CD4-positive, alpha-beta T cell treated with Interleukin-12 subunit alpha and Interleukin-12 subunit beta, for 1 hour (primary cell): ENCODE results near the gene KASH5.
"Not testable (repeated sequence)": the region's sequence is repeated elsewhere in the genome, so short reads cannot be mapped to it uniquely, and the experiment has no call there.

Source experiments
- DNase-seq: peaks from one replicate; pipeline ENCODE4 v3.0.0-alpha.2; 2020

KASH5 gene

DNA sequence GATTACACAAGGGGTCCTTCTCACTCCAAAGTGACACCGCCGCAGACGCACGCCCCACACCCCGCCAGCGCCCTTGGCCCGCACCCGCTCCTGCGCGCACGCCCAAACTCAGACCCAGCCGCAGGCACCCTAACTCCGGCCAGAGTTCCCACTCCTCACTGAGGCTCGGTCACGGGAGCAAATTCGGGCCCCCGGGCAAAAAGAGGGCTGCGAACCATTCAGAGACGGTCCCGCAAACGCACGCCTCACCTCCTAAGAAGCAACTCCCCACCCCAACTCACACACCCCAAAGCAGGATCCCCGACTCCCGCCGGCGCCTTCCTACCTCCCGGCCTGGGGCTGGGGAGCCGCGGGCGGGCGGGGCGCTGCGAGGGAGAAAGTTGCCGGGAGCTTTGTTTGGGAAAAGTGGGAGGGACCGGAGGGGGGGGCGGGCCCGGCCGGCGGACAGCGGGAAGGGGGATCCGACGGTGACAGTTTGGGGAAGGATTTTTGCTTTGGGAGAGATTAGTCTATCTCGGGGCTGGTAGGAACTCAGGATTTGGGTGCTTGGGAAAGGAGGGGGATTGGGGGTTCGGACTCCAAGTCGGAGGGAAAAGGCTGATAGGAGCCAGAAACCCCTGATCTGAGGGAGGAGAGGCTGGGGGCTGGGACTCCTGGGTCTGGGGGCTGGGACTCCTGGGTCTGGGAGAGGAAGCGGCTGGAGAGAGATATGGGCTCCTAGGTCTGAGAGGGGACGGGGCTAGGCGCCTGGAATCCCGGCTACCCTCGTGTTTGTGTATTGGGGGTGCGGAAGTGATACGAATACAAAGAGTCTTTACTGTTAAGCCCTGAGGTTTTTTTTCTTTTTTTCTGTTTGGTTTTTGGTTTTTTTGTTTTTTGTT lies 25.8 kb upstream of the KASH5 start, which contains the start of gene TEAD2:
TEAD2 (minus strand) TSS at position 369 of the 881 bp plus-strand sequence. CDS start 2,341 bp downstream, outside the sequence.
- peak; percentile 12 for DNase-seq

DNA sequence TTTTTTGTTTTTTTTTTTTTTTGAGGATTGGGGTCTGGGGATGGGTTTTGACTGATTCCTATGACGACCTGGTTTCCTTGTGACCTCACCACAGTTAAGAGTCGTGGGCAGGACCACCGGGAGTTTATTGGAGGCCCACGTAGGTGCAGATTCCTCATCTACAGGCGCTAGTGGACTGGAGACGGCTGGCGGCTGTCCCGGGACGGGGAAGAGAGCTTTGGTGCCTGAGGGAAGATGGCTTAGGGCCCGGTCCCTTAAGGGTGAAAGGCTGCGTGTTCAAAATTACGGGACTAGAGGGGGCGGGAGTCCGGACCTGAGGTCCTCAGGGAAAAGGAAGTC lies 25.2 kb upstream of the KASH5 start:
- peak; percentile 15 for DNase-seq

DNA sequence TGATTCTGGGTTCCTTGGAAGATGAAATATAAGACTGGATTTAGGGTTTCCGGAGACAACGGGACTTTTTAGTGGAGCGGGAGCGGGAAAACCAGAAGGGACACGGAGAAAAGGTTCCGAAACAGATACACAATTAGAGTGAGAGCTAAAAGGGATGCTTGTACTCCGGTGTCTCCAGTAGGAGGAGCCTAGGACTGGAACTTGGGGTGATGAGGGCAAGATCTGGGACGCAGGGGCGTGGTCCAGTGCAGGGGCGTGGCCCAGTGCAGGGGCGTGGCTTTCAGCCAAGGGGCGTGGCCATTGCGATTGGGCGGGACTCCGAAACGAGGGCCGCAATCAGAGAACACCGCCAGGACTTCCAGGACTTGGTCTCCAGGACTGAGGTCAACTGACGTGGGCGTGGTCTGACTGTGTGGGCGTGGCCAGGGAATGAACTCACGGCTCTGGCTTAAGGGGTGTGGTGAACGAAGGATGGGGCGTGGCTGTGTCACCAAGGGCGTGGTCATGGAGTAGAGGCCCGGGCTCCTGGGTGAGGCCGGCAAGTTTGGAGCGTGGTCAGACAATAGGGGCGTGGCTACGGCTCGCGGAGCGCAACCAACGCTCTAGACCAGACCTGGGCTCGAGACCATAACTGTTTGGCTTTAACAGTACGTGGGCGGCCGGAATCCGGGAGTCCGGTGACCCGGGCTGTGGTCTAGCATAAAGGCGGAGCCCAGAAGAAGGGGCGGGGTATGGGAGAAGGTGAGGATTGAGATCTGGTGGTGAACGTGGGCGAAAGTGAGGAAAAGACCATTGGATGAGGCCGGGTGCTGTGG lies 24.6 kb upstream of the KASH5 start, which contains the start of gene DKKL1:
DKKL1 (plus strand) TSS at position 610 of the 815 bp plus-strand sequence; CDS start at position 732, 122 bp downstream.
- peak; percentile 73 for DNase-seq

DNA sequence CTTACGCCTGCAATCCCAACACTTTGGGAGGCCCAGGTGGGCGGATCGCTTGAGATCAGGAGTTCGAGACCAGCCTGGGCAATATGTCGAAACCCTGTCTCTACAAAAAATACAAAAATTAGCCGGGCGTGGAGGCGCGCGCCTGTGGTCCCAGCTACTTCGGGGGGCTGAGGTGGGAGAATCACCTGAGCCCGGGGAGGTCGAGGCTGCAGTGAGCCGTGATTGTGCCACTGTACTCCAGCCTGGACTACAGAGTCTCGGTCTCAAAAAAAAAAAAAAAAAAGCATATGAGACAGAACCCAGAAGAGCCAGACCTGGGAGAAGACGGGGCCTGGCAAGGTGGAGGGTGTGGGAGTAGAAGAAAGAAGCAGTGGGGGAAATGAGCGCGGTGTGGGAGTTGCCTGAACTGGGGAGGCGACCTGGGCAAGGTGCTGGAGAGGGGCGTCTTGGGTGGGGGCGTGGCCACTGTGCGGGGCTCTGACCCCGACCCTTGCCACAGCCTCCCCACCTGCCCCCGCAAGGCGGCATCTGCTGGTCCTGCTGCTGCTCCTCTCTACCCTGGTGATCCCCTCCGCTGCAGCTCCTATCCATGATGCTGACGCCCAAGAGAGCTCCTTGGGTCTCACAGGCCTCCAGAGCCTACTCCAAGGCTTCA lies 23.8 kb upstream of the KASH5 start:
- no peak for DNase-seq

DNA sequence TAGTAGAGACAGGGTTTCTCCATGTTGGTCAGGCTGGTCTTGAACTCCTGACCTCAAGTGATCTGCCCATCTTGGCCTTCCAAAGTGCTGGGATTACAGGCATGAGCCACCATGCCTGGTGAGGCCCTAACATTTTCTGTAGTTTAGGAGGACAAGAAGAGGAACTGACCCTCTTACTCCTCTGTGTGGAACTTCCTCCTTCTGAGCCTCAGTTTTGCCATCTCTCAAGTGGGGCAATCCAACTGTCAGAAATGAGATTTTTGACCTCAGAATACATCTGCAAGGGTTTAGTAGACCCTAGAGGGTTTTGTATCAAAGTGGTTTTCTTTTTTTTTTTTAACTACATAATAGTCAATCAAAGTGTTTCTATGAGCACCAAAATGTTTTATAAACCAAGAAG lies 21.9 kb upstream of the KASH5 start:
- DNase-seq, result no peak

DNA sequence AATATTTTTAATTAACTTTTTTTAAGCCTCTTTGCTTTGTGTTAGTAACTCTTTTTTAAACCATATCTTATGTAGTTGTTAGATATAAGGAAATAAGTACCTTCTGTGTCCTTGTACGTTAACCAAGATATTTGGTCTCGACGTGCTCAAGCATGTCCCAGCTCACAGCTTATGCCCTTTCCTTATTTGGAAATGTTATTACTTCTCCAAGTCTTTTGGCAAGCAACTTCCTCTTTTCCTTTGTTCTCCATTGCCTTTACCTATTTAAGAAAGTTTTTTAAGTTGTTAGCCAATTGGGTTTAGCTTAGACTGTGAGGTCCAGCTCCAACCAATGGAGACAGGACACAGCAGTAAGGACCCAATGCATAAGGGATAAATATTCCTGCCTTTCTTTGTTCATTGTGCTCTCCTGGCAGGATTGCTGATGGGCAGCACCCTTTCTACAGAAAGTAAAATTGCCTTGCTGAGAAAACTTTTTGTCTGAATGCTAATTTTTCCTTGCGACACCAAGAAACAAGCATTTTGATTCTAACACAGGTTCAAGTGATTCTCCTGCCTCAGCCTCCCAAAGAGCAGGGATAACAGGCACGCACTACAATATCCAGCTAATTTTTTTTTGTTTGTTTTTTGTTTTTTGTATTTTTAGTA lies 19.2 kb upstream of the KASH5 start:
- no peak for DNase-seq

DNA sequence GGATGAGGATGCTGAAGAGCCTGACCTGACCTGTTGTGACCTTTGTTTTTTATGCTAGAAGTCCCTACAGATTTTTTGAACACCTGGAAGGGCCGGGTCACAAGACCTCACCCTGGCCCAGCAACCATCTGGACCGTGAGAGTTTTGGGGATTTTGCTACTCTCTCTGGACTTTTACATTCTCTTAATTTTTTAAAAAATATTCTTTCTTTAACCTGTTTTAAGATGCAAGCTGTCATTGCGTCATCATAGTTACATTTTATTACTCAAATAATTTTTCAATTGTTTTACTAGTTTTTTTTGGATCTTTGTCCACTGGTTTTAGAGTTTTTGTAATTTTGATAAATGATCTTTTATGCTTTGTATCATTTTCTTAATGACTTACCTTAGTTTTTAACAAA lies 16.9 kb upstream of the KASH5 start:
- no peak for DNase-seq

DNA sequence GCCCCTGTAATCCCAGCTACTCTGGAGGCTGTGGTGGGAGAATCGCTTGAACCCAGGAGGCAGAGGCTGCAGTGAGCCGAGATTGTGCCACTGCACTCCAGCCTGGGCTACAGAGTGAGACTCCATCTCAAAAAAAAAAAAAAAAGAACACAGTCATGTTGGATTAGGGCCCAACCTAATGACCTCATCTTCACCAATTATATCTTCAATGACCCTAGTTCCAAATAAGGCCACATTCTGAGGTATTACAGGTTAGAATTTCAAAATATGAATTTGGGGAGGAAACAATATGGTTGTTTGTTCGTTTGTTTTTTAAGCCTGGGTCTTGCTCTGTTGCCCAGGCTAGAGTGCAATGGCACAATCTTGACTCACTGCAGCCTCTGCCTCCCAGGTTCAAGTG lies 14.9 kb upstream of the KASH5 start:
- DNase-seq, result not testable (repeated sequence)

DNA sequence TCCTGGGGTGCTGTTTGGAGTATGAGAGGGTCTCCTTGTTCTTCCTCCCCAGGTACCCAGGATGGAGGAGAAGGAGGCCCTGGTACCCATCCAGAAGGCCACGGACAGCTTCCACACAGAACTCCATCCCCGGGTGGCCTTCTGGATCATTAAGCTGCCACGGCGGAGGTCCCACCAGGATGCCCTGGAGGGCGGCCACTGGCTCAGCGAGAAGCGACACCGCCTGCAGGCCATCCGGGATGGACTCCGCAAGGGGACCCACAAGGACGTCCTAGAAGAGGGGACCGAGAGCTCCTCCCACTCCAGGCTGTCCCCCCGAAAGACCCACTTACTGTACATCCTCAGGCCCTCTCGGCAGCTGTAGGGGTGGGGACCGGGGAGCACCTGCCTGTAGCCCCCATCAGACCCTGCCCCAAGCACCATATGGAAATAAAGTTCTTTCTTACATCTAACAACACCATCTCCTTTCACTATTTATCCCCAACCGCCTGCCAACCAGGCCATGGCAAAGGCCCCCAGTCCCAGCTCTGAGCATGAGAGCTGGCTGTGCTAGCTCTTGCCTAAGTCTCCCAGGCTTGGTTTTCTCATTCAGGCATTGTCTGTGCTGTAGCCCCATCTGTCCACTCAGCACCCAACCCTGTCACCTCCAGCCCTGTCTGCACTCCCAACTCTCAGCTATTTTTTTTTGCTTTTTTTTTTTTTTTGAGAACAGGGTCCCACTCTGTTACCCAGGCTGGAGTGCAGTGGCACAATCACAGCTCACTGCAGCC lies 13.2 kb upstream of the KASH5 start:
- DNase-seq, result no peak

DNA sequence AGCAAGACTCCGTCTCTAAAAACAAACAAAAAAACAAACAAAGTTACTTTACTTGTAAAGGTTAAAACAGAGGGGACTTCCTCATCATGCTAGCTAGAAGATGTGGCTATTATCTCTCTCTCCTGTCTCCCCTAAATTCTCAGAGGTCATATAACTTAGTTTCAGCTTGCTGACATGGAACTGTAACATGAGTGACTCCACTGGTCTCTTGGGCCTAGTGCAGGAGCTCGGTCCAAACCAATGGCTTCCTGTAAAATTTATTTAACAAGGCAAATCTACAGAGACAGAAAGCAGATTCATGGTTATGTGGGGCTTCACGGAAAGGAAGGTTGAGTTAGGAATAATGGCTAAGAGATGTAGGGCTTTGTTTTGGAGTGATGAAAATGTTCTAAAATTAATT lies 9.5 kb upstream of the KASH5 start:
- no peak for DNase-seq

DNA sequence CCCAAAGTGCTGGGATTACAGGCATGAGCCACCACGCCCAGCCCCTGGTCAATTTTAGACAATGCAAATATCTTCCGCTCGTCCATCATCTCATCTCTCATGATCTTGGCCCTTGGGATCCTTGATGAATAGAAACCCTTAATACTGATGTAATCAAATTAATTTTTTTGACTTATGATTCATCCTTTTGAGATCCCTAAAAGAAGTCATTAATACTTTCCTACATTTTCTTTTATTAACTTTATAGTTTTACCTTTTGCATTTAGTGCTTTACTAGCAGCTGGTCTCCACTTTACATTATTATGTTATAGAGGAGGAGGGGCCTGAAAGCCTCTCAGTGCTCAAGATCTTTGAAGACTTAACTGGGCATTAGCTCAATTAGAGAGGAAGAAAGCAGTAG lies 7.7 kb upstream of the KASH5 start:
- no peak for DNase-seq

DNA sequence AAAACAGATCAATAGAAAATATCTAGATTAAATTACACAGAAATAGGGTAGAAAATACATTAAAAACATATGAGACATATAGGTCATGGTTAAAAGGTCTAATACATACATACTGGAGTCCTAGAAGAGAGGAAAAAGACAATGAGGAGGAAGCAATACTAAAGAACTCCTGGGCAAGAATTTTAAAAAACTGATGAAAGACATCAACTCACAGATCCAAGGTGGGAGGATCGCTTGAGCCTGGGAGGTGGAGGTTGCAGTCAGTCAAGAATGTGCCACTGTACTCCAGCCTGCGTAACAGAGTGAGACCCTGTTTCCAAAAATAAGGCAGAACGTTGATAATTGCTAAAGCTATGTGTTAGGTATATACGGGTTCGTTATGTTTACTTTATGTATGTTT lies 5.4 kb upstream of the KASH5 start:
- no peak for DNase-seq

DNA sequence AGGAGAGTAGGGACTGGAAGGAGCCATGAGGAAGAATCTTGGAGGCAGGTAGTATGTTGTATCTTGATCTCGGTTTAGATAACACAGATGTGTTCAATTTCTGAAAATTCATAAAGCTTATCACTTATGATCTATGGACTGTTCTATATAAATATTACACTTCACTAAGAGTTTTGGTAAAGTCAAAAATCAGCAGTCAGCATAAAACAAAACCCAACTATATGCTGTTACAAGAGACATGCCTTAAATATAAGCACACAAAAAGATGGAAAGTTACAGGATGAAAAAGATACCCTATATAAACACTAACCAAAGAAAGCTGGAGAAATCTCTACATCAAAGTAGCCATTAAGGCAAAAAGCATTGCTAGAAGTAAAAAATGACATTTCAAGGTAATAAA lies 4.5 kb upstream of the KASH5 start:
- DNase-seq, result no peak

DNA sequence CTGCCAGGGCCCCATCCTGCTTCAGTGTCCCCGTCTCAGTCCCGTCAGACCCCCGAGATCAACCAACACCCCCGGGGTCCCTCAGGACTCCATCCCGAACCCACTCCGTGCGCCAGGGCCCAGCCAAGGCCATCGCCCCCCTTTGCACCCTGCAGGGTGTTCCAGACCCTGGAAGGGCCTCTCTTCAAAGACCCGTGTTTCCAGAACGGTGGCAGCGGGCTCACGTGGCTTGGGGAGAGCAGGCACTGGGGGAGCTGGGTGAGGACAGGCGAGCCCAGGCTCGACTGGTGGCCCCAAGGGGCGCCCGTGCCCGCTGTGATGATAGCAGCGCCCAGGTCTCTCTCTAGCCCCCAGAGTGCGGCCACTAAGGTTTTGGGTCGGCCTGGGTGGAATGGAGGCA lies 1.4 kb downstream of the KASH5 start:
- DNase-seq, result no peak

DNA sequence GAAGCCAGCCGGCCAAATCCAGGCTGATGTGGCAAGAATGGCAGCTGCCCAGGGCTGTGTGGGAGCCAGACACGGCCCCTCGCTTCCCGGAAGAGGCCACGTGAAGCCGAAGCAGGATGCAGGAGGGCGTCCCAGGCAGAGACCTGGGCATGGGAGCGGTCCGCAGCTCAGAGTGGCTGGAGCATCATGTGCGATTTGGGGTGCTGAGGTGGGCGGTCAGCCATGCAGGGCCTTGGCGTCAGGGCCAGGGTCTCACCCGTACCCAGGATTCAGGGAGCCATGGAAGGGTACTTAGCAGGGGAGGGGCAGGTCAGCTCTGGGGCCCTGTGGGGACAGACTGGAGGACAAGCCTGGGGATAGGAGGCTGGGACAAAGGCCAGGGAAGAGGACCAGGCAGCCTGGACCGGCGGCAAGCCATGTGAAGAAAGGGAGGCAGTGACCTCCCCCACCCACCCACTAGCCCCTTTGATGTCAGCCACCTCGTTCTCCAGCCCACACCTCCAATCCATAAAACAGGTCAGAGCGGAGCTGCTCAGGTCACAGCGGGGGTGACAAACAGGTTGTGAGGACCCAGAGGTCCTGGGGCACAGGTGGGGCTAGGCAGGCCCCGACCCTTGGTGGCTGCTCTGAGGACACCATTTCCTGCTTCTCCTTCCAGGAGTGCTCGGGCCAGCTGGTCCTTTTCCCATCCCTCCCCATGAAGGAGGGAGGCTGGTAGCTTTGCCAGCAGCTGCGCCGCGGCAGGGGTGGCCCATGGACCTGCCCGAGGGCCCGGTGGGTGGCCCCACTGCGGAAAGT lies 2.3 kb downstream of the KASH5 start:
- no peak for DNase-seq

DNA sequence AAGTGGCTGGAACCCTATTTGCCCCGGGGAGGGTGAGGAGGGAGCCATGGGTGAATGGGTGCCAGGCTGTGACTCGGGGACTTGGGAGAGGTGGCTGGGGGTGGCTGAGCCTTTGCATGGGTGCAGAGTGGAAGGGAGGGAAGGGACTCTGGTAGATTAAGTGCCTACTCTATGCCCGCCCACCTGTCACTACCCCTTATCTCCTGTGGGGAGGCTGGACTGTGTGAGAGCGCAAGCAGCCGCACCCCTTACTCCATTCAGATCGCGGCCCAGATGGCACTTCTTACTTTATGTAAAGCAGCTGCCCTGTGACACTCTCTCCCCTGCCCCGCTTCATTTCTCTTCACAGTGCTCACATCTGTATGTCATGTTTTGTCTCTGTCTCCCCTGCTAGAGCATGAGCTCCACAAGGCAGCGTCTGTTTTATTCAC lies 2.9 kb downstream of the KASH5 start:
- DNase-seq, result no peak

DNA sequence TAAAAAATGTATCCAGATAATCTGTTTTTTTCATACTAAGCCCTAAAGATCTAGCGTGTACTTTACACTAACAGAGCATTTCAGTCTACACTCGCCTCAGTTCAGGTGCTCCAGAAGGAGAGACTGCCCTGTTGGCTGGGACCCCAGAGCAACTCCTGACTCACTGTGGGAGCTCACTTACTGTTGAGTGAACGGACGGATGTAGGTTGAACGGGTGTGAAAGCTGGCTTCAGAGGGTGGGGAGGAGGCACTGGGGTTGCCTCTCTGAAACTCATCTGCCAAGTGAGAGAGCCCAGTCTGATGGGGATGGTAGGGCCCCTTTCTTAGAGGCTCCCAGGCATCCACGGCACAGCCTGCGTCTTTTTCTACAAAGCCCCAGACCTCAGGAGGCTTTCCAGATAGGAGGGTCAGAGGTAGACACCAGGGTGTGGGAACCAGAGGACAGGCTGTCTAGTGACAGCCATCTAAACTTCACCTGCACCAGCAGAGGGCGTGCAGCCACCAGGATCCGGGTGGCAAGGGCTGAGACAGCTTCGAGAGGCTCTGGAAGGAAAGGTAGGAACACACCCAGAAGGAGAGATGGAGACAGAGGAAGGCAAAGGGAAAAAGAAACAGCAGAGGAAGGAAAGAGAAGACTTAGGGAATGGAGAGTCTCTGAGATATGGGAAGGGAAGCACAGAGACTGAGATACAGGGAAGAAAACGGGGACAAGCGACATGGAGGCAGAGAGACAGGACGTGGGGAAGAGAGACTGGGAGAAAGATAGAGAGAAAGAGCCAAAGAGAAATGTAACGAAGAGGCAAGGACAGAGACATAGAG lies 3.7 kb downstream of the KASH5 start:
- peak; percentile 84 for DNase-seq

DNA sequence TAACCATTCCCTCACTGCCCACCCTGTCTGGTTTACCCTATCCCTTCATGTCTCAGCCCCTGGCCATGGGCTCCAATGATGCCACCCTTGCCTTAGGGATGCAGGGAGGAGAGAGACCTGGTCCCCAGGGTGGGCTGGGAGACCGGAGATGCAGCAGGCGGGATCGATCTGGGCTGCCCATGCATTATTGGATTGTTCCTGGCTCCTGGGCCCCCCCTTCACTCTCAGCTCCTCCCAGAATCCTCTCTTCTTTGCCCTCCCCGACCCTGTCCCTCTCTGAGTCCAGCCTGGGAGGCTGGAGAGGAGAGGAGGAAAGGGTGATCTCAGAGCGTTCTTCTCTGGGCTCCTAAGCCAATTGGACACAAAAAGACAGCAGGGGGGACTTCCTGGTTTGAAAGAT lies 5.8 kb downstream of the KASH5 start:
- no peak for DNase-seq

DNA sequence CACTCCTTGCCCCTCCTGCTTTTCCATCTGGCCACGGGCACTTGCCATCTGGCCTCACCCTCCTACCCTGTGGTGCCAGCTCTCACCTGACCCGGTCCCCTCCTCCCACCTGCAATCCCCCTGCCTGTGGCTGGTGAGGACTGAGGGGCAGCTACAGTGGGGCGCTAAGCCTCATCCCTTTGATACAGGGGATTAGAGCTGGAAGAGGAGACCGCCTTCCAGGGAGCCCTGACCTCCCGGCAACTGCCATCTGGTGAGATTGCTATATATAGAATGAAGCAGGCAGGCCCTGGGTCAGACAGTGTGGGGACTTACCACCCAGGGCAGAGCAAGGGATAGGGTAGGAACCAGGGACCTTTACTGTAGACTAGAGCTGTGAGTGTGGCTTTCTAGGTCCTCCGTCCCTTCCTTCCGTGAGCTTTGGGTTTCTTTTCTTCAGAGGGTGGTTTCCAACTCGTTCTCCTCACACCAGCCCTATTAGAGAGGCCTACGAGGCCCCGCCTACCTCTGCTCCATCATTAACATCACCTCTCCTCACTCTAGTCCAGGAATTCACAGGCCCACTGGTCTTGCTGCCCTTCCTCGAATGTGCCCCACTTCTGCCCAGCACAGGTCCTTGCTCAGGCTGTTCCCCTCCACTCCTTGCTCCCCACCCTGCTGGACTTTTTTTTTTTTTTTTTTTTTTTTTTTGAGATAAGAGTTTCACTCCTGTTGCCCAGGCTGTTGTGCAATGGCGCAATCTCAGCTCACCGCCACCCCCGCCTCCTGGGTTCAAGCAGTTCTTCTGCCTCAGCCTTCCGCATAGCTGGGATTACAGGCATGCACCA lies 7.7 kb downstream of the KASH5 start:
- DNase-seq, result no peak
